Osteocyte (in vitro differentiated cells): Measurements from ENCODE around the gene BIRC7. TPM values are rescaled to one million over a fixed set of nuclear protein-coding genes. Genes with fewer than 3 reads are reported as not detected.

ENCODE experiments used
- DNase-seq: peaks from one replicate; pipeline ENCODE4 v3.0.0; 2021; ENCODE audit warnings: mixed read lengths; ENCODE audit not compliant: unreplicated experiment; ENCODE audit errors: extremely low spot score
- H3K27ac Mint-ChIP-seq: one replicate; pipeline ENCODE4 v1.8.0; 2021; ENCODE audit warnings: mild to moderate bottlenecking, mixed read lengths; ENCODE audit not compliant: unreplicated experiment
- H3K27me3 Mint-ChIP-seq: one replicate; pipeline ENCODE4 v1.8.0; 2021; ENCODE audit warnings: mixed read lengths; ENCODE audit not compliant: unreplicated experiment
- H3K36me3 Mint-ChIP-seq: one replicate; pipeline ENCODE4 v1.8.0; 2021; ENCODE audit warnings: mixed read lengths; ENCODE audit not compliant: unreplicated experiment
- H3K4me1 Mint-ChIP-seq: one replicate; pipeline ENCODE4 v1.8.0; 2021; ENCODE audit warnings: mixed read lengths; ENCODE audit not compliant: unreplicated experiment
- H3K4me3 Mint-ChIP-seq: one replicate; pipeline ENCODE4 v1.8.0; 2021; ENCODE audit warnings: mild to moderate bottlenecking, moderate library complexity, mixed read lengths; ENCODE audit not compliant: unreplicated experiment
- H3K9me3 Mint-ChIP-seq: one replicate; pipeline ENCODE4 v1.8.0; 2021; ENCODE audit warnings: mixed read lengths; ENCODE audit not compliant: unreplicated experiment
- total RNA-seq: library from RNA; stranded (reverse); gene quantifications from 2 replicates; pipeline ENCODE4 v1.2.1, GENCODE V29; 2021
- TF ChIP-seq, protein P1 (sequence below): fragments of 200-600 bp; sonication (generic); IDR thresholded peaks from 2 replicates; pipeline ENCODE4 v1.5.0; 2021; ENCODE audit warnings: antibody characterized with exemption, mild to moderate bottlenecking, moderate library complexity

Gene BIRC7
- total RNA-seq, 1 donor from 2014 or later: not detected

DNA sequence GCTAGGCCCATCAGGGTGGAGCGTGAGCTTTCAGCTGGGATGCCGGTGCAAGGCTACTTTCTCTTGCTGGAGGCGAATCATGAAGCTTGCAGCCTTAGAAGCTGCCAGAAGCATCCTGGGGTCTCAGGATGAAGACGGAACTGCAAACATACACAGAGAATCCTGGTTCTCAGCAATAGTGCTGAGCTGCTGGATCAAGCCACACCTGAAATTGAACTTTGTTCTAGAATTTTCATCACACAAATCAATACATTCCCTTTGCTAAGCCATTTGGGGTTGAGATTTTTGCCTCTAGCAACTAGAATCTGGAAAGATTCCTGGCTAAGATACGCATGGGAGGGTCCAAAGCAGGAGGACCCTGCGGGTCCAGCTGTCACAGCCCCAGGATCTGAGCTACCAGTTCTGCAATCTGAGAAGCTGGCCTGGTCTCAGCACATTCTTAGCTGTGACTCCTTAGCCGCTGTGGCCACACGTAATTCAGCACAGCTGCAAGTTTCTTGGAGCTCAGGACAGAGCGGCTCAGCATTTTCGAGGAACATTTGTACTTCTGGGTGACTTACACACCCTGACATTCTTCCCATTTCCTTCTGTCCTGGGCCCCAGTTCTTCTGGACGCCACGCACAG is 30.3 kb downstream of the BIRC7 start:
- H3K9me3 Mint-ChIP-seq: no peaks in the 10 kb centered on the region
- peaks cover 19% of the 10 kb centered on the region for H3K27me3 Mint-ChIP-seq
- no peaks in the 10 kb centered on the region for H3K36me3 Mint-ChIP-seq
- no peak overlapping the region for H3K4me3 Mint-ChIP-seq
- H3K4me1 Mint-ChIP-seq: peaks cover 4% of the 10 kb centered on the region
- DNase-seq: no peak
- no peak overlapping the region for H3K27ac Mint-ChIP-seq
- TF ChIP-seq, protein P1, sequence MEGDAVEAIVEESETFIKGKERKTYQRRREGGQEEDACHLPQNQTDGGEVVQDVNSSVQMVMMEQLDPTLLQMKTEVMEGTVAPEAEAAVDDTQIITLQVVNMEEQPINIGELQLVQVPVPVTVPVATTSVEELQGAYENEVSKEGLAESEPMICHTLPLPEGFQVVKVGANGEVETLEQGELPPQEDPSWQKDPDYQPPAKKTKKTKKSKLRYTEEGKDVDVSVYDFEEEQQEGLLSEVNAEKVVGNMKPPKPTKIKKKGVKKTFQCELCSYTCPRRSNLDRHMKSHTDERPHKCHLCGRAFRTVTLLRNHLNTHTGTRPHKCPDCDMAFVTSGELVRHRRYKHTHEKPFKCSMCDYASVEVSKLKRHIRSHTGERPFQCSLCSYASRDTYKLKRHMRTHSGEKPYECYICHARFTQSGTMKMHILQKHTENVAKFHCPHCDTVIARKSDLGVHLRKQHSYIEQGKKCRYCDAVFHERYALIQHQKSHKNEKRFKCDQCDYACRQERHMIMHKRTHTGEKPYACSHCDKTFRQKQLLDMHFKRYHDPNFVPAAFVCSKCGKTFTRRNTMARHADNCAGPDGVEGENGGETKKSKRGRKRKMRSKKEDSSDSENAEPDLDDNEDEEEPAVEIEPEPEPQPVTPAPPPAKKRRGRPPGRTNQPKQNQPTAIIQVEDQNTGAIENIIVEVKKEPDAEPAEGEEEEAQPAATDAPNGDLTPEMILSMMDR: no peak

DNA sequence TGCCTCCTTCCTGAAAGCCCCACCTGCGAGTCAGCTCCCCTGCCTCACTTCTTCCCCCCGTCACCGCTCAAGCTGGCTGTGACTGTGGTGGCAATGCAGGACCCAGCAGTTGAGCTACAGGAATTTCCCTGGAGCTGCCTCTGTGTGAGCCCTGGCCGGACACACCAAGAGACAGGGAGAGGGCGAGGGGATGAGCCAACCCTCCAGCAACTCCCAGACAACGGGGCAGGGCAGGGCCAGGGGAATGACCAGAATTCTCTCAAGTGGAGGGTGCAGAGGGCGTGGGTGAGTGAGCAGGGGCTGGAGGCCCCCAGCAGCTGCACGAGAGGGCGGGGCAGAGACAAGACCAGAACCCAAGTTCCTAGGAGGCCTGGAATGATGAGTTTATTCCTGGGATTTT is 32.0 kb downstream of the BIRC7 start:
- no peaks in the 10 kb centered on the region for H3K36me3 Mint-ChIP-seq
- TF ChIP-seq, protein P1: no peak
- H3K4me3 Mint-ChIP-seq: no peak overlapping the region
- no peak for DNase-seq
- peaks cover 13% of the 10 kb centered on the region for H3K27me3 Mint-ChIP-seq
- peaks cover 6% of the 10 kb centered on the region for H3K4me1 Mint-ChIP-seq
- no peak overlapping the region for H3K27ac Mint-ChIP-seq
- H3K9me3 Mint-ChIP-seq: no peaks in the 10 kb centered on the region

DNA sequence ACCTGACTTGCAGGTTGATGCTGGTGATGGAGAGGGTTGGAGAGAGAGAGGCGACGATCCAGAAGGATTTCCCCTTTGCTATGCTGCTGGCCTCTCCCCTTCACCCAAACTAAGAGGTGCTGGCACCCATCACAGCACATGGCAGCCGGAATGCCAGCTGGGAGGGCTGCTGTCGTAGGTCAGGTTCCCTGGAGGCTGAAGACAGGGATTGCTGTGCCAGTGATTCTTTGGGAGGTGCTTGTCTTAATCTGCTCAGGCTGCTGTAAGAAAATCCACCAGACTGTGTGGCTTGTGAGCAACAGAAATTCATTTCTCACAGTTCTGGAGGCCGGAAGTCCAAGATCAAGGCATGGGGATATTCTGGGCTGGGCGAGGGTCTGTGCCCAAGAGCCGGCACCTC is 32.6 kb downstream of the BIRC7 start:
- H3K4me1 Mint-ChIP-seq: peaks cover 6% of the 10 kb centered on the region
- no peak for DNase-seq
- no peak overlapping the region for H3K4me3 Mint-ChIP-seq
- H3K36me3 Mint-ChIP-seq: no peaks in the 10 kb centered on the region
- TF ChIP-seq, protein P1: no peak
- no peaks in the 10 kb centered on the region for H3K9me3 Mint-ChIP-seq
- peaks cover 10% of the 10 kb centered on the region for H3K27me3 Mint-ChIP-seq
- H3K27ac Mint-ChIP-seq: no peak overlapping the region

DNA sequence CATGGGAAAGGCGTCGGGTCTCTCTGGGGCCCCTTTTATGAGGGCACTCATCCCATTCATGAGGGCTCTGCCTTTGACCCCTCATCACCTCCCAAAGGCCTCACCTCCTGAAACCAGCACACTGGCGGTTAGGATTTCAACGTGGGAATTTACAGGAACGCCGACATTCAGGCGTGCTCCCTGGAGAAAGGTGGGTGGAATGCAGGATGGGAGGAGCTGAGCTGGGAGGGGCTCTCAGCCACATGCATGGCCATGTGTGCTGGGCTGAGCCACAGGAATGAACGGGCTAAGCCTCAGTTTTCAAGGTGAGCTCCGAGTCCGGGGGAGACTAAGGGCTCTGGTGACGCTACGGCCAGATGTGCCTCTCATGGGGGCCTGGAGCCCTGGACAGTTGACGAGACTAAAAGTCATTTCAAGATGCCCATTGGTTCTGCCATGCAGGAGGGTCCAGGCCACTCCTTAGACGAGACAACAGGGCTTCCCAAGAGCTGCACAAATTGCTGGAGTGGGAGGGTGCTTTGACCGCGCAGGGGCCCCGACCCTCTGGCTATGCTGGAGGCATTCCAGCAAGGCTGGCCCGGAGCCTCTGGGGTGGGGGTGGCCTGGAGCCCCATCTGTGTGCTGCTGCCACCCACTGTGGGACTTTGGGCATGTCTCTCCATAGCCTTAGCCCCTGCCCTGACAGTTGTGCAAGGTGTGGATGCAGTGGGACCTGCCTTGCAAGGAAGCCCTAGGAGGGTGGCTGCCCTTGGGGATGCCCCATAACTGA is 33.1 kb downstream of the BIRC7 start:
- Mint-ChIP-seq H3K9me3 (no peaks in the 10 kb centered on the region), H3K4me1 (peaks cover 10% of the 10 kb centered on the region), H3K27me3 (peaks cover 10% of the 10 kb centered on the region), H3K36me3 (no peaks in the 10 kb centered on the region), H3K27ac (no peak overlapping the region), H3K4me3 (no peak overlapping the region)
- TF ChIP-seq, protein P1: no peak
- no peak for DNase-seq

DNA sequence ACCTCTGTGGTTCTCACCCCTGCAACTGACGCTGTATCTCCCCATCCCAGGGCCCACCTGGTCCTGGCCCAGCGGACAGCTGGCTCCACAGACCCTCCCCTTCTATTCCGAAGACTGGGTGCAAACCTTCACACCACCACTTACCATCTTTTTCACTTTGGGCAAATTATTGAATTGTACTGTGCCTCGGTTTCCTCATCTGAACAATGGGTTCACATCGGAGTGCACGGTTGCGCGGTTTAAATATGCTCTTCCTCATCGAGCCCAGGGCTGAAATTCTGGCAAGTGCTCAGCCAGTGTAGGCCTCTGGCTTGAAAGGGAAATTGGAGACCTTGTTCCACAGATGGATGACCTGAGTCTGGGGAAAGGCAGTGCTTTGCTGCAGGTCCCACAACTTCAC is 34.0 kb downstream of the BIRC7 start:
- DNase-seq: no peak
- H3K9me3 Mint-ChIP-seq: no peaks in the 10 kb centered on the region
- H3K27ac Mint-ChIP-seq: no peak overlapping the region
- TF ChIP-seq, protein P1: no peak
- peaks cover under 1% of the 10 kb centered on the region for H3K27me3 Mint-ChIP-seq
- H3K4me3 Mint-ChIP-seq: no peak overlapping the region
- H3K4me1 Mint-ChIP-seq: peaks cover 18% of the 10 kb centered on the region
- no peaks in the 10 kb centered on the region for H3K36me3 Mint-ChIP-seq
